Measurements from ENCODE around the gene LBH. TPM values are rescaled to one million over a fixed set of nuclear protein-coding genes. Genes with fewer than 3 reads are reported as not detected.

LBH gene
- total and polyA plus RNA-seq, 2 donors (not counting 3 experiments of a cell fraction or from before 2014, with no cell fraction given), result 5.3 to 5.5 TPM

DNA sequence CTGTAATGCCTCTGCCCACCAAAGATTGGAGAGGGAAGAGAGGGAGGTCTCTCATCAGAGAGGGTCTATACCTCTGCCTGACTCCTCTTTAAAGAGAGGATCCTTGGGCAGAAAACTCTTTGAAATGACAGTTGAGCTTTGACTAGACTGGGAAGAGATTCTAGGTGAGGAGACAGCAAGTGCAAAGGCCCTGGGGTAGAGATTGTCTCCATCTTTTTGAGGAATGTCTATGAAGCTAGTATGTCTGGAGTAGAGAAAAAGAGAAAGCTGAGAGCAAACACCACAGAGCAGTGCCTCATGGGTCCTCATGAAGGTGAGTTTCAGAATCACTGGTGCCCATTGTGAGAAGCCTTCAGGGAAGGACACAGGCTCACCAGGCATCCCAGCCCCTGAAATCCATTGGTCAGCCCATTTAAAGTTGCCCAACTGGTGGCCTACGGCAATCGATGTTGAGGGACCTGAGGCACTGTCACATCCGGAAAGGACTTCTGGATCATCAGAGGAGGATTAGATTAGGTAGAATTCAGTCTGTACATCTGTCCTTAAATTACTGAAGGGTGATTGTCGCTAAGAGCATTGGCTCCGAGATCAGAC, 31.5 kb downstream of the LBH start:
- Histone ChIP-seq H3K27ac (ENCODE audit: insufficient read depth, low read depth, low read length) (no peak overlapping the region), H3K79me2 (ENCODE audit: control insufficient read depth, insufficient read depth, low read length) (no peaks in the 10 kb centered on the region), H3K4me3 (replicated peaks in 1 of 3; ENCODE audit: insufficient read depth in 1 of 3, low read depth in 1 of 3, low read length in 3 of 3) (no peak overlapping the region), H3K4me2 (ENCODE audit: insufficient read depth, low read length) (no peak overlapping the region), H3K4me1 (ENCODE audit: control insufficient read depth, extremely low read depth, insufficient read depth, low read length) (peaks cover 10% of the 10 kb centered on the region), H3K9me3 (replicated peaks; ENCODE audit: control insufficient read depth, insufficient read depth, low read length) (no peaks in the 10 kb centered on the region), H2AFZ (ENCODE audit: low read depth, low read length) (no peak overlapping the region), H3K27me3 (ENCODE audit: control insufficient read depth in 2 of 2, insufficient read depth in 2 of 2, low read length in 2 of 2) (no peaks in the 10 kb centered on the region), H3K9ac (replicated peaks; ENCODE audit: extremely low read depth, insufficient read depth, low read length) (no peak overlapping the region), H3K36me3 (ENCODE audit: control insufficient read depth in 2 of 2, extremely low read depth in 1 of 2, insufficient read depth in 2 of 2, low read length in 2 of 2) (no peaks in the 10 kb centered on the region), H3K9me1 (replicated peaks; ENCODE audit: control insufficient read depth, extremely low read depth, insufficient read depth, low read length) (no peaks in the 10 kb centered on the region), H4K20me1 (replicated peaks; ENCODE audit: control insufficient read depth, extremely low read depth, insufficient read depth, low read length) (no peaks in the 10 kb centered on the region)
- POLR2A ChIA-PET, result no interaction called here
- FAIRE-seq, result no peak
- dilution Hi-C loops (cut with MboI; ENCODE audit: extremely low pct_ligation_motif_present, low sequenced_read_pairs), result no loop called here
- DNase-seq (ENCODE audit: low read depth, low spot score), result no peak
- intact Hi-C loops (cut with micrococcal nuclease), result no loop called here
- CTCF ChIA-PET, result no interaction called here
- no peak for TF ChIP-seq JUN (IDR thresholded peaks at IDR 0.05; ENCODE audit: borderline replicate concordance, insufficient read depth, insufficient read length, low read depth)
- no TSS peak for BruUV-seq (replicated peaks)

- H3K9me1 ChIP-seq (replicated peaks; ENCODE audit: control insufficient read depth, extremely low read depth, insufficient read depth, low read length), result no peaks in the 10 kb centered on the region
- H3K27ac ChIP-seq (ENCODE audit: insufficient read depth, low read depth, low read length), result no peak overlapping the region
- H3K4me3 ChIP-seq (replicated peaks in 1 of 3; ENCODE audit: insufficient read depth in 1 of 3, low read depth in 1 of 3, low read length in 3 of 3), result no peak overlapping the region
- H3K4me2 ChIP-seq (ENCODE audit: insufficient read depth, low read length), result no peak overlapping the region
- FAIRE-seq (no peak), DNase-seq (ENCODE audit: low read depth, low spot score) (no peak)
- no peaks in the 10 kb centered on the region for H3K36me3 ChIP-seq (ENCODE audit: control insufficient read depth in 2 of 2, extremely low read depth in 1 of 2, insufficient read depth in 2 of 2, low read length in 2 of 2)
- no peaks in the 10 kb centered on the region for H3K79me2 ChIP-seq (ENCODE audit: control insufficient read depth, insufficient read depth, low read length)
- intact Hi-C loops (cut with micrococcal nuclease), result no loop called here
- ChIA-PET CTCF (no interaction called here), POLR2A (no interaction called here)
- TF ChIP-seq FOS (IDR thresholded peaks at IDR 0.05; ENCODE audit: borderline replicate concordance, insufficient read depth, low read length), result no peak
- no peak for TF ChIP-seq JUN (IDR thresholded peaks at IDR 0.05; ENCODE audit: borderline replicate concordance, insufficient read depth, insufficient read length, low read depth)
- TF ChIP-seq, protein P1, sequence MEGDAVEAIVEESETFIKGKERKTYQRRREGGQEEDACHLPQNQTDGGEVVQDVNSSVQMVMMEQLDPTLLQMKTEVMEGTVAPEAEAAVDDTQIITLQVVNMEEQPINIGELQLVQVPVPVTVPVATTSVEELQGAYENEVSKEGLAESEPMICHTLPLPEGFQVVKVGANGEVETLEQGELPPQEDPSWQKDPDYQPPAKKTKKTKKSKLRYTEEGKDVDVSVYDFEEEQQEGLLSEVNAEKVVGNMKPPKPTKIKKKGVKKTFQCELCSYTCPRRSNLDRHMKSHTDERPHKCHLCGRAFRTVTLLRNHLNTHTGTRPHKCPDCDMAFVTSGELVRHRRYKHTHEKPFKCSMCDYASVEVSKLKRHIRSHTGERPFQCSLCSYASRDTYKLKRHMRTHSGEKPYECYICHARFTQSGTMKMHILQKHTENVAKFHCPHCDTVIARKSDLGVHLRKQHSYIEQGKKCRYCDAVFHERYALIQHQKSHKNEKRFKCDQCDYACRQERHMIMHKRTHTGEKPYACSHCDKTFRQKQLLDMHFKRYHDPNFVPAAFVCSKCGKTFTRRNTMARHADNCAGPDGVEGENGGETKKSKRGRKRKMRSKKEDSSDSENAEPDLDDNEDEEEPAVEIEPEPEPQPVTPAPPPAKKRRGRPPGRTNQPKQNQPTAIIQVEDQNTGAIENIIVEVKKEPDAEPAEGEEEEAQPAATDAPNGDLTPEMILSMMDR (IDR thresholded peaks at IDR 0.05; ENCODE audit: extremely low read depth in 1 of 2, insufficient read depth in 1 of 2, low read depth in 1 of 2, low read length in 2 of 2), result no peak
- TF ChIP-seq GATA2 (IDR thresholded peaks at IDR 0.05; ENCODE audit: insufficient read depth, insufficient read length, low read depth, low read length), result no peak
- TF ChIP-seq EZH2 (IDR thresholded peaks at IDR 0.05; ENCODE audit: borderline replicate concordance, low read depth, low read length, severe bottlenecking), result no peak
- no peak for TF ChIP-seq POLR2AphosphoS5 (IDR thresholded peaks at IDR 0.05; ENCODE audit: insufficient read depth, low read depth, low read length)
- no peak for TF ChIP-seq MYC (IDR thresholded peaks at IDR 0.05; ENCODE audit: low read depth, low read length)
- no peak for TF ChIP-seq POLR2A (IDR thresholded peaks at IDR 0.05; ENCODE audit: low read depth, low read length)
- no peak for TF ChIP-seq MAX (IDR thresholded peaks at IDR 0.05; ENCODE audit: insufficient read depth, insufficient read length)
- no peak overlapping the region for H2AFZ ChIP-seq (ENCODE audit: low read depth, low read length)
- H3K4me1 ChIP-seq (ENCODE audit: control insufficient read depth, extremely low read depth, insufficient read depth, low read length), result peaks cover 10% of the 10 kb centered on the region
- no peaks in the 10 kb centered on the region for H4K20me1 ChIP-seq (replicated peaks; ENCODE audit: control insufficient read depth, extremely low read depth, insufficient read depth, low read length)
- no peak overlapping the region for H3K9ac ChIP-seq (replicated peaks; ENCODE audit: extremely low read depth, insufficient read depth, low read length)
- H3K27me3 ChIP-seq (ENCODE audit: control insufficient read depth in 2 of 2, insufficient read depth in 2 of 2, low read length in 2 of 2), result no peaks in the 10 kb centered on the region
- dilution Hi-C loops (cut with MboI; ENCODE audit: extremely low pct_ligation_motif_present, low sequenced_read_pairs), result no loop called here
- no peaks in the 10 kb centered on the region for H3K9me3 ChIP-seq (replicated peaks; ENCODE audit: control insufficient read depth, insufficient read depth, low read length)
- BruUV-seq (replicated peaks), result no TSS peak
Observed at GRCh38 chr2:30264274-30264673, 32.9 kb downstream of the LBH start.

All from endothelial cell of umbilical vein (primary cell).